ENCODE results near the gene HNRNPU.

DNA sequence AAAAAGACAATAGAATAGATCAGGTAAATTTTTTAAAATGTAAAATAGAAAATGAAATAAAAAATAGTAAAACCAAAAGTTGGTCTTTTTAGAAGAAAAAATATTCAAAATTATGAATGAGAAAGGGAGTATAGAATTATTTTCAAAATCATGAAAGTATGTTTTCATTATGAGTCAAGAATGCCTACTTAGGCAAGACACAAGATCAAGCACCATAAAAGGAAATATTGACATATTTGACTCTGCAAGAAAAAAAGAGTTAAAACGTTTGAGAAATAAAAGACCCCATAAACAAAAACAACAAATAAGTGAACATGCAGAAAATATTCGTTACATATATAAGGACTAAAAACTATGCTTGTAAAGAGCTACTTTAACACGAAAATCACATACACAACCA, 33.7 kb downstream of the HNRNPU start:
- TF ChIP-seq POLR2A (IDR thresholded peaks at IDR 0.05; ENCODE audit: low read depth, low read length) = no peak
- no peak for TF ChIP-seq POLR2AphosphoS5 (IDR thresholded peaks at IDR 0.05; ENCODE audit: low read depth, low read length)
